ENCODE data around the gene RND2. TPM values are rescaled to one million over a fixed set of nuclear protein-coding genes. Genes with fewer than 3 reads are reported as not detected.

RND2 gene
- total and polyA plus RNA-seq, 2 donors (not counting 1 experiment from before 2014, with no cell fraction given): 0.24 to 0.44 TPM

DNA sequence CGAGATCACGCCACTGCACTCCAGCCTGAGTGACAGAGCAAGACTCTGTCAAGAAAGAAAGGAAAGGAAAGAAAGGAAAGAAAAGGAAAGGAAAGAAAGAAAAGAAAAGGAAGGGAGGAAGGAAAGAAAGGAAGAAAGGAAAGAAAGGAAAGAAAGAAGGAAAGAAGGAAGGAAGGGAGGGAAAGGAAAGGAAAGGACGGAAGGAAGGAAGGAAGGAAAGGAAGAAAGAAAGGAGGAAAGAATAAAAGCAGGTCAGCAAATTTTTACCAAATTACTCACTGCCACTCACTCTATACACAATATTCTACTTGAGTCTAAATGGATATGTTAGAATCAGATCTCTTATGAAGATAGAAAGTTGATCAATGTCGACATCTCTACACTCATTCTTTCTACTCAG lies 49.8 kb downstream of the RND2 start:
- ATAC-seq (ENCODE audit: low read depth) (no peak), DNase-seq (no peak)
- ChIA-PET CTCF (interaction anchor here (0.7 kb wide), 1 partner anchor 265 kb away, joined by 4 read pairs; no protein-coding TSS in a partner anchor), POLR2A (no interaction called here)
- Mint-ChIP-seq H3K4me3 (no peak overlapping the region), H3K9me3 (ENCODE audit: insufficient read depth) (no peaks in the 10 kb centered on the region), H3K27me3 (no peaks in the 10 kb centered on the region), H3K27ac (no peak overlapping the region), H3K4me1 (no peaks in the 10 kb centered on the region)
- Histone ChIP-seq H3K4me2 (replicated peaks; ENCODE audit: low read depth, low read length, poor library complexity, severe bottlenecking) (no peak overlapping the region), H4K20me1 (ENCODE audit: control insufficient read depth, insufficient read depth, low read length, poor library complexity, severe bottlenecking) (no peaks in the 10 kb centered on the region), H3K4me1 (ENCODE audit: control insufficient read depth in 2 of 2, insufficient read depth in 2 of 2, low read length in 2 of 2) (no peaks in the 10 kb centered on the region), H3K36me3 (replicated peaks in 1 of 2; ENCODE audit: control extremely low read depth in 1 of 2, control insufficient read depth in 1 of 2, extremely low read depth in 1 of 2, insufficient read depth in 2 of 2, low read length in 1 of 2) (no peaks in the 10 kb centered on the region), H3K4me3 (ENCODE audit: control extremely low read depth in 1 of 5, extremely low read depth in 1 of 5, insufficient read depth in 1 of 5, low read depth in 2 of 5, low read length in 4 of 5) (no peak overlapping the region), H3K9me3 (ENCODE audit: control extremely low read depth in 1 of 3, control insufficient read depth in 2 of 3, insufficient read depth in 1 of 3, low read length in 2 of 3) (no peaks in the 10 kb centered on the region), H2AFZ (ENCODE audit: insufficient read depth, low read depth, low read length, poor library complexity, severe bottlenecking) (no peak overlapping the region), H3K27me3 (replicated peaks in 1 of 4; ENCODE audit: control extremely low read depth in 1 of 4, control insufficient read depth in 3 of 4, insufficient read depth in 4 of 4, low read length in 3 of 4) (no peaks in the 10 kb centered on the region), H3K9ac (ENCODE audit: low read length) (no peak overlapping the region), H3K79me2 (ENCODE audit: control insufficient read depth, insufficient read depth, low read length) (no peaks in the 10 kb centered on the region), H3K27ac (ENCODE audit: low read length in 2 of 2) (no peak overlapping the region)
- intact Hi-C loops (cut with micrococcal nuclease): no loop called here
- TF ChIP-seq, protein P1, sequence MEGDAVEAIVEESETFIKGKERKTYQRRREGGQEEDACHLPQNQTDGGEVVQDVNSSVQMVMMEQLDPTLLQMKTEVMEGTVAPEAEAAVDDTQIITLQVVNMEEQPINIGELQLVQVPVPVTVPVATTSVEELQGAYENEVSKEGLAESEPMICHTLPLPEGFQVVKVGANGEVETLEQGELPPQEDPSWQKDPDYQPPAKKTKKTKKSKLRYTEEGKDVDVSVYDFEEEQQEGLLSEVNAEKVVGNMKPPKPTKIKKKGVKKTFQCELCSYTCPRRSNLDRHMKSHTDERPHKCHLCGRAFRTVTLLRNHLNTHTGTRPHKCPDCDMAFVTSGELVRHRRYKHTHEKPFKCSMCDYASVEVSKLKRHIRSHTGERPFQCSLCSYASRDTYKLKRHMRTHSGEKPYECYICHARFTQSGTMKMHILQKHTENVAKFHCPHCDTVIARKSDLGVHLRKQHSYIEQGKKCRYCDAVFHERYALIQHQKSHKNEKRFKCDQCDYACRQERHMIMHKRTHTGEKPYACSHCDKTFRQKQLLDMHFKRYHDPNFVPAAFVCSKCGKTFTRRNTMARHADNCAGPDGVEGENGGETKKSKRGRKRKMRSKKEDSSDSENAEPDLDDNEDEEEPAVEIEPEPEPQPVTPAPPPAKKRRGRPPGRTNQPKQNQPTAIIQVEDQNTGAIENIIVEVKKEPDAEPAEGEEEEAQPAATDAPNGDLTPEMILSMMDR (IDR thresholded peaks at IDR 0.05): no peak
- WGBS (ENCODE audit: insufficient coverage): 100% methylated on average over 2 of the region's 4 CpGs

DNA sequence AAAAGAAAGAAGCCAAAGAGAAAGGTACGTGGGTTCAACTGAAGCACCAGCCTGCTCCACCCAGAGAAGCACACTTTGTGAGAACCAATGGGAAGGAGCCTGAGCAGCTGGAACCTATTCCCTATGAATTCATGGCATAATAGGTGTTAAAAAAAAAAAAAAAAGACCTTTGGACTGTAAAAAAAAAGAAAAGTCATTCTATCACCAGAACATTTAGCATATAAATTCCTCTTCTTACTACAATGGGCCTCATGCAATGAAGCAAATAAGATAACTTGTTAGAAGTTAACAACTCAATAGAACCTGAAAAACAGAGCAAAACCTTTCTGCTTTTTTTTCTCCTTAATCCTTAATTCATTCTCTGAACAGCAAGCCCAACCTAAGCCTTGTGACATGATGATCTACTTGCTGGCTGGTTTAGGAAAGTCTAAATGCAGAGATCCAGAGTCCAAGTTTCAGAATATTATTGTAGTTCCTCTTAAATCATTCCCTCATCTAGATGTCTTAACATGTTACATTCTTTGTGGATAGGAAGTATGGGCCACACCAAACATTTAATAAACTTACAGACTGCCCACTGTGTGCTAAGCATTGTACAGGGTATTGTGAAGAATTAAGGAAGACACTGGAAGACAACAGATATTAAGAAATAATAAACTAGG lies 54.7 kb downstream of the RND2 start:
- TF ChIP-seq, protein P1 (IDR thresholded peaks at IDR 0.05): no peak
- no peak for TF ChIP-seq EZH2 (IDR thresholded peaks at IDR 0.05; ENCODE audit: borderline replicate concordance, insufficient read depth, low read depth, low read length, poor library complexity, severe bottlenecking)
- no peak for ATAC-seq (ENCODE audit: low read depth)
- no peak for DNase-seq
- no peaks in the 10 kb centered on the region for H3K27me3 Mint-ChIP-seq
- Histone ChIP-seq H3K4me2 (replicated peaks; ENCODE audit: low read depth, low read length, poor library complexity, severe bottlenecking) (no peak overlapping the region), H3K4me1 (ENCODE audit: control insufficient read depth in 2 of 2, insufficient read depth in 2 of 2, low read length in 2 of 2) (no peaks in the 10 kb centered on the region), H3K4me3 (ENCODE audit: control extremely low read depth in 1 of 5, extremely low read depth in 1 of 5, insufficient read depth in 1 of 5, low read depth in 2 of 5, low read length in 4 of 5) (no peak overlapping the region), H3K36me3 (replicated peaks in 1 of 2; ENCODE audit: control extremely low read depth in 1 of 2, control insufficient read depth in 1 of 2, extremely low read depth in 1 of 2, insufficient read depth in 2 of 2, low read length in 1 of 2) (no peaks in the 10 kb centered on the region), H3K79me2 (ENCODE audit: control insufficient read depth, insufficient read depth, low read length) (no peaks in the 10 kb centered on the region), H3K9ac (ENCODE audit: low read length) (no peak overlapping the region), H3K27me3 (replicated peaks in 1 of 4; ENCODE audit: control extremely low read depth in 1 of 4, control insufficient read depth in 3 of 4, insufficient read depth in 4 of 4, low read length in 3 of 4) (no peaks in the 10 kb centered on the region), H3K9me3 (ENCODE audit: control extremely low read depth in 1 of 3, control insufficient read depth in 2 of 3, insufficient read depth in 1 of 3, low read length in 2 of 3) (no peaks in the 10 kb centered on the region), H2AFZ (ENCODE audit: insufficient read depth, low read depth, low read length, poor library complexity, severe bottlenecking) (no peak overlapping the region), H3K27ac (ENCODE audit: low read length in 2 of 2) (no peak overlapping the region), H4K20me1 (ENCODE audit: control insufficient read depth, insufficient read depth, low read length, poor library complexity, severe bottlenecking) (no peaks in the 10 kb centered on the region)
- no peaks in the 10 kb centered on the region for H3K4me1 Mint-ChIP-seq
- POLR2A ChIA-PET: no interaction called here
- intact Hi-C loops (cut with micrococcal nuclease): no loop called here
- H3K9me3 Mint-ChIP-seq (ENCODE audit: insufficient read depth): no peaks in the 10 kb centered on the region
- H3K27ac Mint-ChIP-seq: no peak overlapping the region
- CTCF ChIA-PET: no interaction called here
- WGBS (ENCODE audit: insufficient coverage): no CpG with 5 or more reads among the region's 1 CpG
- H3K4me3 Mint-ChIP-seq: no peak overlapping the region

Other genes starting within 250 kb of the RND2 start
- gene WNK4, start 244.6 kb upstream of the RND2 start, total RNA-seq: 0.12 and 0.44 TPM in 2 replicates
- gene WNK4, start 244.6 kb upstream of the RND2 start, polyA plus RNA-seq: 0.03 and 0.06 TPM in 2 replicates
- 31.9 and 32.1 TPM in 2 replicates for gene COA3, start 226.5 kb upstream of the RND2 start, total RNA-seq
- 7.5 and 18.5 TPM in 2 replicates for gene COA3, start 226.5 kb upstream of the RND2 start, polyA plus RNA-seq
- gene CNTD1, start 226.4 kb upstream of the RND2 start, total RNA-seq: not detected in 2 replicates
- not detected in 2 replicates for gene CNTD1, start 226.4 kb upstream of the RND2 start, polyA plus RNA-seq
- 111 and 126 TPM in 2 replicates for gene BECN1, start 200.9 kb upstream of the RND2 start, total RNA-seq
- 61.3 and 71.2 TPM in 2 replicates for gene BECN1, start 200.9 kb upstream of the RND2 start, polyA plus RNA-seq
- gene PSME3, start 191.8 kb upstream of the RND2 start, total RNA-seq: 70.3 and 76.2 TPM in 2 replicates
- 43.4 and 55.1 TPM in 2 replicates for gene PSME3, start 191.8 kb upstream of the RND2 start, polyA plus RNA-seq
- 3.8 and 4.1 TPM in 2 replicates for gene AOC2, start 180.7 kb upstream of the RND2 start, total RNA-seq
- gene AOC2, start 180.7 kb upstream of the RND2 start, polyA plus RNA-seq: 1.9 and 2.6 TPM in 2 replicates
- 0.75 and 1.2 TPM in 2 replicates for gene AOC3, start 174.0 kb upstream of the RND2 start, total RNA-seq
- gene AOC3, start 174.0 kb upstream of the RND2 start, polyA plus RNA-seq: 1.5 and 2.7 TPM in 2 replicates
- gene G6PC1, start 124.4 kb upstream of the RND2 start, total RNA-seq: not detected in 2 replicates
- gene G6PC1, start 124.4 kb upstream of the RND2 start, polyA plus RNA-seq: not detected in 2 replicates
- gene AARSD1, start 60.8 kb upstream of the RND2 start, total RNA-seq: 56.5 and 67.4 TPM in 2 replicates
- 60.0 and 66.9 TPM in 2 replicates for gene AARSD1, start 60.8 kb upstream of the RND2 start, polyA plus RNA-seq
- gene PTGES3L, start 45.2 kb upstream of the RND2 start, total RNA-seq: 0.94 and 1.1 TPM in 2 replicates
- gene PTGES3L, start 45.2 kb upstream of the RND2 start, polyA plus RNA-seq: 0.59 and 1.0 TPM in 2 replicates
- 43.7 and 45.6 TPM in 2 replicates for gene RUNDC1, start 44.7 kb upstream of the RND2 start, total RNA-seq
- 12.8 and 14.6 TPM in 2 replicates for gene RUNDC1, start 44.7 kb upstream of the RND2 start, polyA plus RNA-seq
- 925 and 1,087 TPM in 2 replicates for gene RPL27, start 26.8 kb upstream of the RND2 start, total RNA-seq
- gene RPL27, start 26.8 kb upstream of the RND2 start, polyA plus RNA-seq: 2,804 and 3,493 TPM in 2 replicates
- gene IFI35, start 18.4 kb upstream of the RND2 start, total RNA-seq: 34.7 and 37.2 TPM in 2 replicates
- 42.2 and 42.6 TPM in 2 replicates for gene IFI35, start 18.4 kb upstream of the RND2 start, polyA plus RNA-seq
- gene VAT1, start 2.8 kb upstream of the RND2 start, total RNA-seq: 84.1 and 90.7 TPM in 2 replicates
- 16.7 and 20.4 TPM in 2 replicates for gene VAT1, start 2.8 kb upstream of the RND2 start, polyA plus RNA-seq
- gene BRCA1, start 100.1 kb downstream of the RND2 start, total RNA-seq: 7.2 and 9.0 TPM in 2 replicates
- gene BRCA1, start 100.1 kb downstream of the RND2 start, polyA plus RNA-seq: 2.4 and 3.5 TPM in 2 replicates
- 42.1 and 43.9 TPM in 2 replicates for gene NBR1, start 146.0 kb downstream of the RND2 start, total RNA-seq
- 15.7 and 18.8 TPM in 2 replicates for gene NBR1, start 146.0 kb downstream of the RND2 start, polyA plus RNA-seq
- 66.0 and 66.3 TPM in 2 replicates for gene TMEM106A, start 186.6 kb downstream of the RND2 start, total RNA-seq
- gene TMEM106A, start 186.6 kb downstream of the RND2 start, polyA plus RNA-seq: 18.8 and 23.7 TPM in 2 replicates
- 0.74 TPM in 1 of 2 replicates, not detected in the other for gene CCDC200, start 203.4 kb downstream of the RND2 start, total RNA-seq
- gene CCDC200, start 203.4 kb downstream of the RND2 start, polyA plus RNA-seq: 0.16 and 0.29 TPM in 2 replicates
- 5,063 and 5,447 TPM in 2 replicates for gene RNU2-1, start 208.7 kb downstream of the RND2 start, total RNA-seq
- not detected in 2 replicates for gene RNU2-1, start 208.7 kb downstream of the RND2 start, polyA plus RNA-seq

Data from B cell (primary cell).